Measurements from ENCODE around the gene A2ML1.

DNA sequence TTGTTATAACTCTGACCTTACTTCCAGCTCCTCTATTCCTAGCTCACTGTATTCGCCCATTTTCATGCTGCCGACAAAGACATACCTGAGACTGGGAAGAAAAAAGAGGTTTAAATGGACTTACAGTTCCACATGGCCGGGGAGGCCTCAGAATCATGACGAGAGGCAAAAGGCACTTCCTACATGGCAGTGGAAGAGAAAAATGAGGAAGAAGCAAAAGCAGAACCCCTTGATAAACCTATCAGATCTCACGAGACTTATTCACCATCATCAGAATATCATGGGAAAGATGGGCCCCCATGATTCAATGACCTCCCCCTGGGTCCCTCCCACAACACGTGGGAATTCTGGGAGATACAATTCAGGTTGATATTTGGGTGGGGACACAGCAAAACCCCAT is 77.4 kb downstream of the A2ML1 start:
- no peak for TF ChIP-seq POLR2A (IDR thresholded peaks at IDR 0.05)
- TF ChIP-seq, protein P1, sequence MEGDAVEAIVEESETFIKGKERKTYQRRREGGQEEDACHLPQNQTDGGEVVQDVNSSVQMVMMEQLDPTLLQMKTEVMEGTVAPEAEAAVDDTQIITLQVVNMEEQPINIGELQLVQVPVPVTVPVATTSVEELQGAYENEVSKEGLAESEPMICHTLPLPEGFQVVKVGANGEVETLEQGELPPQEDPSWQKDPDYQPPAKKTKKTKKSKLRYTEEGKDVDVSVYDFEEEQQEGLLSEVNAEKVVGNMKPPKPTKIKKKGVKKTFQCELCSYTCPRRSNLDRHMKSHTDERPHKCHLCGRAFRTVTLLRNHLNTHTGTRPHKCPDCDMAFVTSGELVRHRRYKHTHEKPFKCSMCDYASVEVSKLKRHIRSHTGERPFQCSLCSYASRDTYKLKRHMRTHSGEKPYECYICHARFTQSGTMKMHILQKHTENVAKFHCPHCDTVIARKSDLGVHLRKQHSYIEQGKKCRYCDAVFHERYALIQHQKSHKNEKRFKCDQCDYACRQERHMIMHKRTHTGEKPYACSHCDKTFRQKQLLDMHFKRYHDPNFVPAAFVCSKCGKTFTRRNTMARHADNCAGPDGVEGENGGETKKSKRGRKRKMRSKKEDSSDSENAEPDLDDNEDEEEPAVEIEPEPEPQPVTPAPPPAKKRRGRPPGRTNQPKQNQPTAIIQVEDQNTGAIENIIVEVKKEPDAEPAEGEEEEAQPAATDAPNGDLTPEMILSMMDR (IDR thresholded peaks at IDR 0.05) = no peak

All from tibial nerve (tissue), 3 donors.